Middle frontal gyrus (tissue), 1 donor: ENCODE measurements around the gene TRABD.

Experiments used
- DNase-seq: peaks from one replicate; pipeline ENCODE4 v3.0.0-alpha.2; 2015; ENCODE audit warnings: low spot score; ENCODE audit errors: extremely low spot score

Gene TRABD

GRCh38 chr22:50173983-50174355, 11.7 kb upstream of the TRABD start:
- no peak for DNase-seq

- DNase-seq = no peak
Observed at GRCh38 chr22:50174382-50175190, 11.1 kb upstream of the TRABD start.

- DNase-seq = no peak
Observed at GRCh38 chr22:50175191-50175461, 10.6 kb upstream of the TRABD start.

- no peak for DNase-seq
Observed at GRCh38 chr22:50175921-50176849, 9.5 kb upstream of the TRABD start.

GRCh38 chr22:50176850-50177536, 8.7 kb upstream of the TRABD start:
- no peak for DNase-seq

- DNase-seq = no peak
Observed at GRCh38 chr22:50177537-50178470, 7.9 kb upstream of the TRABD start.

GRCh38 chr22:50178471-50178864, 7.2 kb upstream of the TRABD start:
- DNase-seq = no peak

- DNase-seq = no peak
Observed at GRCh38 chr22:50178871-50179869, 6.5 kb upstream of the TRABD start.

- DNase-seq = no peak
Observed at GRCh38 chr22:50179937-50180726, 5.6 kb upstream of the TRABD start.

GRCh38 chr22:50180727-50181521, 4.8 kb upstream of the TRABD start:
- DNase-seq = no peak

GRCh38 chr22:50182176-50183081, 3.3 kb upstream of the TRABD start:
- no peak for DNase-seq

- no peak for DNase-seq
Observed at GRCh38 chr22:50183141-50183971, 2.4 kb upstream of the TRABD start.

GRCh38 chr22:50184004-50184901, 1.5 kb upstream of the TRABD start:
- DNase-seq = no peak

- no peak for DNase-seq
Observed at GRCh38 chr22:50184902-50185374, 775 bp upstream of the TRABD start.

GRCh38 chr22:50186181-50186714, 535 bp downstream of the TRABD start:
- DNase-seq = no peak
